ENCODE results near the gene GSTA4.

GSTA4 gene

GRCh38 chr6:52994839-52995088 is 320 bp downstream of the GSTA4 start:
- Mint-ChIP-seq H3K4me1 (peaks cover 38% of the 10 kb centered on the region), H3K4me3 (peak overlapping the region; percentile 96), H3K36me3 (no peaks in the 10 kb centered on the region), H3K27me3 (peaks cover 3% of the 10 kb centered on the region), H3K27ac (peak overlapping the region; percentile 100), H3K9me3 (no peaks in the 10 kb centered on the region)

DNA sequence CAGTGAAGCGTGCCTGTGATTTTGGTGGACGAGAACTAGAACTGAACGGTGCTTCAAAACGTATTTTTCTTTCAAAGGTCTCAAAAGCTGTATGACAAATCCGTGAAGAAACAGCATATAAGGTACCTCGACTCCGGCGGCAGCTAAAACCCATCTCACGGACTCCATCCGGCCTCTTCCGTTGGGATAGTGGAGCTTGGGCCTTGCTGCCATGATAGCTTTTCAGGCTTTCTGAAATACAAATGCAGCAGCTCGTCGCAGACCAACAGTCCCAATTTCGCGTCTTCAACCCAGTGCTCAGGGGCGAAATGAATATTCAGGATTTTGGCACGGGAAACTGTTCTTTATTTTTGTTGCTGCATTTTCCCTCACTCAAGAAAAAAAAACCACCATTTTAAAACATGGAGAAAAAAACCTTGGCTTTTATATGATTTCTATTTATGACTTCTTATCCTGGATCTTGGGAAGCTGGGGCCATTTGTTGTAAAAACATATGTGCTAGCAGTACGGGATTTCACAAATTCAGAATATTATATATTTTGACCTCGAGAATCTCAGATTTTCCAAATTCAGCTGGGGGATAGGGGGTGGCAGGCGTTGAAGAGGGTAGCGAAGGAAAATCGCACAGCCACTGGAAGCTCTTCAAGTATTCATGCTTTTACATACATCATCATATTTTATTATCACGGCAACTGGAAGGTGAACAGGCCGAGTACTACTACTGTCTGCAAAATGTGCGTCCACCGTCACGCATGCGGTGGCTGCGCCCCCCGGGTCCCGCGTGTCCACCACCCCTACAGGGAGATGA is 849 bp downstream of the GSTA4 start:
- H3K27ac Mint-ChIP-seq, result peak overlapping the region; percentile 100
- no peaks in the 10 kb centered on the region for H3K36me3 Mint-ChIP-seq
- no peaks in the 10 kb centered on the region for H3K9me3 Mint-ChIP-seq
- H3K4me3 Mint-ChIP-seq, result peak overlapping the region; percentile 96
- H3K27me3 Mint-ChIP-seq, result peaks cover 3% of the 10 kb centered on the region
- peaks cover 38% of the 10 kb centered on the region for H3K4me1 Mint-ChIP-seq

GRCh38 chr6:52992980-52993920 is 1.8 kb downstream of the GSTA4 start:
- H3K36me3 Mint-ChIP-seq, result no peaks in the 10 kb centered on the region
- peaks cover 38% of the 10 kb centered on the region for H3K4me1 Mint-ChIP-seq
- no peaks in the 10 kb centered on the region for H3K9me3 Mint-ChIP-seq
- H3K4me3 Mint-ChIP-seq, result peak overlapping the region; percentile 45
- H3K27ac Mint-ChIP-seq, result no peak overlapping the region
- peaks cover 4% of the 10 kb centered on the region for H3K27me3 Mint-ChIP-seq

DNA sequence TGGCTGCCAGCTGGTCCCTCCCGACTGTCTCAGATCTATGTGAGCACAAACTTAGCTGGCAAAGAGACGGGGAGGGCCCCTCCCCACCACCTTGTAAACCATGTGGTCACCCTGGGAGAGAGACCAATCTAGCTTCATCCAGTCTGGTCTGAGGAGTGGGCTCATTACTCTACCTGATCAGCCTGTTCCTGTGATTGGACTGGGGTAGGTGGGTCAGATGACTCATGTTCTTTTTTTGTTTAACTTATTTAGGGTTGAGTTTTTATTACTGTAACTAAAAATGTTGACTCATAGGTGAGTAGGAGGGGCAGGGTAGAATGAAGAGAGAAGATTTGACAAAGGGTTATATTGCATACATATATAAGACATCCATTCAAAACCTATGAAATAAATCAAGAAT is 4.7 kb downstream of the GSTA4 start:
- Mint-ChIP-seq H3K27ac (peak overlapping the region; percentile 90), H3K36me3 (no peaks in the 10 kb centered on the region), H3K4me1 (peaks cover 35% of the 10 kb centered on the region), H3K4me3 (peak overlapping the region; percentile 56), H3K27me3 (peaks cover 6% of the 10 kb centered on the region), H3K9me3 (no peaks in the 10 kb centered on the region)

DNA sequence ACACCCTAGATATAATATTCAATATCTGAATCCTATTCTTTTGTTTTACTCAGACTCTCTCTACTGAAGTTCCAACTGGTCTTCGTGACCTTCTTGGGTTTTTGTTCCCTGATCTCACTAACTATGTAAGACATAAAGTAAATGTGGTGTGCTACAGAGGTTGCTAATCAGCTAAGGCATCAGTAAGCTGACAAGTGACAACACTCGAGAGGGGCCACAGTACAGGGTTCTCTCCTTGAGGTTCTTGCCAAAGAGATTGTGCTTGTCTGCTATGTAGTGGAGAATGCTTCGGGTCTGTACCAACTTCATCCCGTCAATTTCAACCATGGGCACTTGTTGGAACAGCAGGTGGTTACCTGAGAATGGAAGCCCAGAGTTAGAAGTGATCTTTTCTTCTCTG is 9.9 kb downstream of the GSTA4 start:
- no peaks in the 10 kb centered on the region for H3K9me3 Mint-ChIP-seq
- peaks cover 48% of the 10 kb centered on the region for H3K4me1 Mint-ChIP-seq
- H3K4me3 Mint-ChIP-seq, result peak overlapping the region; percentile 72
- H3K27me3 Mint-ChIP-seq, result peaks cover 10% of the 10 kb centered on the region
- no peaks in the 10 kb centered on the region for H3K36me3 Mint-ChIP-seq
- no peak overlapping the region for H3K27ac Mint-ChIP-seq

DNA sequence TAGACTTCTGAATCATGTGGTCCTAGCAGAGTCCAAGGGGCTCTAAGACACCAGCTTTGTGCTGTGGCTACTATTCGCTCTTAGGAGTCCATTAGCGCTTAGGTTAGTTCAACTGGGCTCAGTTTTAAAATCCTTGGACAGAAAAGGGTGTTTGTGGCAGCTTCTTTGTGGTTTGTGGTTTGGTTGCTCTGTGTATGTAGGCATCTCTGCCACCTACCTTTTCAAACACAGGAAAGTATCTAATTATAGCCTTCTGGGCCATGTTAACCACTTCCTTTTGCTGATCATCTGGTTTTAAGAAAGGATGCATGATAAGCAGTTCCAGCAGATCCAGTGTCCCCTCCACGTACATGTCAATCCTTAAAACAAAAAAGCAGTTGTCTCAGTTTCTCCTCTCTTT is 10.8 kb downstream of the GSTA4 start:
- H3K4me1 Mint-ChIP-seq, result peaks cover 44% of the 10 kb centered on the region
- H3K9me3 Mint-ChIP-seq, result no peaks in the 10 kb centered on the region
- no peaks in the 10 kb centered on the region for H3K36me3 Mint-ChIP-seq
- H3K27ac Mint-ChIP-seq, result peak overlapping the region; percentile 52
- peak overlapping the region; percentile 72 for H3K4me3 Mint-ChIP-seq
- peaks cover 11% of the 10 kb centered on the region for H3K27me3 Mint-ChIP-seq

DNA sequence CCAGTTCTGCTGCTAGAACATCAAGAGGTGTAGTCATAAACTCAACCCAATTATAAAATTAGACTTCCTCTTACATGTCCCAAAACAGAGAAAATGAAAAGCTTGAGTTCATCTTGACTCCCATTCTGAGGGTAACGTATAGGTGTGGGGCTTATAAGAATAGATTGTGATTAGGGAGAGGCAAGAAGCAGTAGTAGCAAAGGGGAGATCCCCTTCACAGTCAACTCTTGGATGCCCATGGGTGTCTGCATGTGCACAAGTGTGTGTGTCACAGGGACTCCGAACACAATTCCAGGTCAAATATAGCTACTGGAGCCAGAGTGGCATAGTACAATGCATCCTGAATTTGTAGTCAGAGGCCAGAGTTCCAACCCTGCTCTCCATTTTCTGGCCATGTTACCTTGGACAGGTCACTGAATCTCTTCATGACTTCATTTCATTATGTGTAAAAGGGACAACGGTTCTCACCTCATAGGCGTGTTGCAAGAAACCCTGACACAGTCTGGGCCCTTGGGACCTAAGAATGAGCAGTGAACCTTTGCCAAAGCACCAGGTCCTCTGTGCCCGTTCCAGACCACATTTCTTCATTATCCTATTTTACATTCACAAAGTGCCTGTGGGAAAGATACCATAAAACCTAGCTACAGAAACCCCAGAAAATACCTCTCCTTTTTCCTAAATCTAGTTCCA is 11.8 kb downstream of the GSTA4 start:
- no peaks in the 10 kb centered on the region for H3K36me3 Mint-ChIP-seq
- peak overlapping the region; percentile 72 for H3K4me3 Mint-ChIP-seq
- no peaks in the 10 kb centered on the region for H3K9me3 Mint-ChIP-seq
- peak overlapping the region; percentile 18 for H3K27ac Mint-ChIP-seq
- H3K27me3 Mint-ChIP-seq, result peaks cover 14% of the 10 kb centered on the region
- peaks cover 44% of the 10 kb centered on the region for H3K4me1 Mint-ChIP-seq

GRCh38 chr6:52982680-52983079 is 12.4 kb downstream of the GSTA4 start:
- H3K9me3 Mint-ChIP-seq, result no peaks in the 10 kb centered on the region
- H3K36me3 Mint-ChIP-seq, result no peaks in the 10 kb centered on the region
- H3K27me3 Mint-ChIP-seq, result peaks cover 14% of the 10 kb centered on the region
- H3K27ac Mint-ChIP-seq, result peak overlapping the region; percentile 18
- peaks cover 44% of the 10 kb centered on the region for H3K4me1 Mint-ChIP-seq
- H3K4me3 Mint-ChIP-seq, result no peak overlapping the region

GRCh38 chr6:52981222-52981900 is 13.7 kb downstream of the GSTA4 start:
- Mint-ChIP-seq H3K36me3 (no peaks in the 10 kb centered on the region), H3K27ac (peak overlapping the region; percentile 12), H3K27me3 (peaks cover 13% of the 10 kb centered on the region), H3K4me1 (peaks cover 44% of the 10 kb centered on the region), H3K9me3 (no peaks in the 10 kb centered on the region), H3K4me3 (no peak overlapping the region)

GRCh38 chr6:52976591-52977035 is 18.5 kb downstream of the GSTA4 start:
- H3K9me3 Mint-ChIP-seq, result no peaks in the 10 kb centered on the region
- peaks cover 12% of the 10 kb centered on the region for H3K4me1 Mint-ChIP-seq
- peak overlapping the region; percentile 63 for H3K4me3 Mint-ChIP-seq
- H3K27me3 Mint-ChIP-seq, result peaks cover 6% of the 10 kb centered on the region
- no peaks in the 10 kb centered on the region for H3K36me3 Mint-ChIP-seq
- peak overlapping the region; percentile 87 for H3K27ac Mint-ChIP-seq

- Mint-ChIP-seq H3K4me3 (no peak overlapping the region), H3K36me3 (no peaks in the 10 kb centered on the region), H3K9me3 (no peaks in the 10 kb centered on the region), H3K4me1 (peaks cover 12% of the 10 kb centered on the region), H3K27ac (peak overlapping the region; percentile 87), H3K27me3 (peaks cover 5% of the 10 kb centered on the region)
Observed at GRCh38 chr6:52976149-52976548, 18.9 kb downstream of the GSTA4 start.

- H3K27me3 Mint-ChIP-seq, result peaks cover 5% of the 10 kb centered on the region
- H3K36me3 Mint-ChIP-seq, result no peaks in the 10 kb centered on the region
- no peak overlapping the region for H3K27ac Mint-ChIP-seq
- no peaks in the 10 kb centered on the region for H3K9me3 Mint-ChIP-seq
- peaks cover 12% of the 10 kb centered on the region for H3K4me1 Mint-ChIP-seq
- no peak overlapping the region for H3K4me3 Mint-ChIP-seq
Observed at GRCh38 chr6:52975580-52975979, 19.5 kb downstream of the GSTA4 start.

- H3K36me3 Mint-ChIP-seq, result no peaks in the 10 kb centered on the region
- no peaks in the 10 kb centered on the region for H3K9me3 Mint-ChIP-seq
- H3K4me3 Mint-ChIP-seq, result no peak overlapping the region
- no peak overlapping the region for H3K27ac Mint-ChIP-seq
- H3K27me3 Mint-ChIP-seq, result no peaks in the 10 kb centered on the region
- peaks cover 12% of the 10 kb centered on the region for H3K4me1 Mint-ChIP-seq
Observed at GRCh38 chr6:52972989-52973388, 22.1 kb downstream of the GSTA4 start.

GRCh38 chr6:52969359-52969758 is 25.7 kb downstream of the GSTA4 start:
- H3K9me3 Mint-ChIP-seq, result no peaks in the 10 kb centered on the region
- no peaks in the 10 kb centered on the region for H3K4me1 Mint-ChIP-seq
- H3K27ac Mint-ChIP-seq, result no peak overlapping the region
- H3K36me3 Mint-ChIP-seq, result no peaks in the 10 kb centered on the region
- no peaks in the 10 kb centered on the region for H3K27me3 Mint-ChIP-seq
- no peak overlapping the region for H3K4me3 Mint-ChIP-seq

DNA sequence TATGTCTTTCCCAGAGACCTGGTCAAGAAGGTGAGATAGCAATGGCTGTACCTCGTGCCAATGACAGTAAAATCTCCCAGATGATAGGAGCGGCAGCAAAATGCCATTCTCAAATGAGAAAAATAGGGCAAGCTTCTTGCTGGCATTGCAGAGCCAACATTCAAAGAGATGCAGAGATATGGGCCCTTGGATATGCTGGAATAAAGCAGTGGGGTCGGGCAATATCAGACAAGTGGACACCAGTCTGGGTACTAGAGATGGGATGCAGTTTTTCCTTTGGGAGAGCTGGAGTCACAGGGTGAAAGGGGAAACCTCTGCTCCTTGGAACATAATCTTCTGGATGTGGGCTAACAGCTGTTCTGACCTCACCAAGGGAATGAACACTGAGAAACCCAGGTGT is 29.0 kb downstream of the GSTA4 start:
- no peak overlapping the region for H3K4me3 Mint-ChIP-seq
- H3K27ac Mint-ChIP-seq, result no peak overlapping the region
- peaks cover 2% of the 10 kb centered on the region for H3K27me3 Mint-ChIP-seq
- no peaks in the 10 kb centered on the region for H3K36me3 Mint-ChIP-seq
- H3K4me1 Mint-ChIP-seq, result no peaks in the 10 kb centered on the region
- no peaks in the 10 kb centered on the region for H3K9me3 Mint-ChIP-seq

All from activated naive CD4-positive, alpha-beta T cell treated with anti-CD3 and anti-CD28 coated beads, Interleukin-2, amount 50 U/mL, for 24 hours (primary cell).